PC-3 (cell line): ENCODE measurements around the gene R3HCC1L.

Experiments used
- EZH2 ChIP-seq: fragments of 300-600 bp; sonication (generic); IDR thresholded peaks from one replicate; pipeline ENCODE4 v1.6.1; 2017; ENCODE audit warnings: antibody characterized with exemption, mild to moderate bottlenecking, low read length; ENCODE audit not compliant: unreplicated experiment
- EZH2phosphoT487 ChIP-seq: fragments of 300-600 bp; sonication (generic); IDR thresholded peaks from 2 replicates; pipeline ENCODE4 v1.6.1; 2018; ENCODE audit warnings: mild to moderate bottlenecking, antibody characterized with exemption, low read length, borderline replicate concordance
- TF ChIP-seq, protein P1 (sequence below): fragments of 300-600 bp; sonication (generic); conservative IDR thresholded peaks from 2 replicates; pipeline ENCODE4 v1.5.1; 2017; ENCODE audit warnings: antibody characterized with exemption, low read depth, mild to moderate bottlenecking, low read length

DNA sequence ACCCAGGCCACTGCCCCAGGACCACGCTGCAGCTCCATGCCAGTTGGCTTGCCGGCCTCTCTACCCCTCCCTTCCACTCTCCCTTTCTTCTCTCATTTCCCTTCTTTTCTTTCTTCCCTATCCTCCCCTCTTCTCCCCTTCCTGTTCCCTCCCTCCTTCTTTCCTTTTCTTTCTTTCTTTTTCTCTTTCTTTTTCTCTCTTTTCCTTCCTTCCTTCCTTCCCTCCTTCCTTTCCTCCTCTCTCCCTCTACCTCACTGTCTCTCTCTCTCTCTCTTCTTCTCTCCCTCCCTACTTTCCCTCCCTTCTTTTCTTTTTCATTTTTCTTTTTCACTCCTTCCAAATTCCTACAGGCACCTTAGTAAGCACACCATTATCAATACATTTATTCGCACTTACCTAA is 30.3 kb upstream of the R3HCC1L start:
- TF ChIP-seq EZH2 (no peak), EZH2phosphoT487 (no peak)
- TF ChIP-seq, protein P1, sequence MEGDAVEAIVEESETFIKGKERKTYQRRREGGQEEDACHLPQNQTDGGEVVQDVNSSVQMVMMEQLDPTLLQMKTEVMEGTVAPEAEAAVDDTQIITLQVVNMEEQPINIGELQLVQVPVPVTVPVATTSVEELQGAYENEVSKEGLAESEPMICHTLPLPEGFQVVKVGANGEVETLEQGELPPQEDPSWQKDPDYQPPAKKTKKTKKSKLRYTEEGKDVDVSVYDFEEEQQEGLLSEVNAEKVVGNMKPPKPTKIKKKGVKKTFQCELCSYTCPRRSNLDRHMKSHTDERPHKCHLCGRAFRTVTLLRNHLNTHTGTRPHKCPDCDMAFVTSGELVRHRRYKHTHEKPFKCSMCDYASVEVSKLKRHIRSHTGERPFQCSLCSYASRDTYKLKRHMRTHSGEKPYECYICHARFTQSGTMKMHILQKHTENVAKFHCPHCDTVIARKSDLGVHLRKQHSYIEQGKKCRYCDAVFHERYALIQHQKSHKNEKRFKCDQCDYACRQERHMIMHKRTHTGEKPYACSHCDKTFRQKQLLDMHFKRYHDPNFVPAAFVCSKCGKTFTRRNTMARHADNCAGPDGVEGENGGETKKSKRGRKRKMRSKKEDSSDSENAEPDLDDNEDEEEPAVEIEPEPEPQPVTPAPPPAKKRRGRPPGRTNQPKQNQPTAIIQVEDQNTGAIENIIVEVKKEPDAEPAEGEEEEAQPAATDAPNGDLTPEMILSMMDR: no peak
